H1 (cell line): Measurements from ENCODE around the gene DDX18. TPM values are rescaled to one million over a fixed set of nuclear protein-coding genes. Genes with fewer than 3 reads are reported as not detected.
A peak's percentile ranks its signal among the peaks of the same experiment; 100 is the strongest.

Experiments
- CTCF ChIA-PET: fragments of 300-600 bp; sonication (Branson Sonifier 250); formaldehyde crosslinking; loops from one replicate; lab custom pipeline; 2021; ENCODE audit not compliant: partially characterized antibody; lab: Charles Lee
- POLR2A ChIA-PET: fragments of 300-600 bp; sonication (Branson Sonifier 250); formaldehyde crosslinking; loops from one replicate; lab custom pipeline; 2021; ENCODE audit warnings: inconsistent platforms; ENCODE audit not compliant: partially characterized antibody; lab: Charles Lee
- DNase-seq, 2 experiments: peaks; one replicate each; pipeline versions ENCODE4 v3.0.0 to v3.0.0-alpha.2; 2010 to 2022; ENCODE audit warnings: low spot score in 2 of 2, low read depth in 1 of 2, mixed read lengths in 1 of 2
- FAIRE-seq: peaks from 2 replicates; lab custom pipeline; 2011; peaks lifted over from hg19 to GRCh38; lab: Jason Lieb, UNC
- H2AFZ ChIP-seq: 2 replicates; pipeline ENCODE4 v1.8.1; 2012; ENCODE audit warnings: low read length, inconsistent platforms
- H2AK5ac ChIP-seq: 2 replicates; pipeline ENCODE4 v1.6.1; 2013; ENCODE audit warnings: low read depth, low read length
- H2BK120ac ChIP-seq: replicated peaks from 2 replicates; pipeline ENCODE3; 2013; ENCODE audit warnings: low read depth, low read length, inconsistent platforms
- H2BK12ac ChIP-seq: 2 replicates; pipeline ENCODE4 v1.6.1; 2013; ENCODE audit warnings: low read depth, low read length
- H2BK15ac ChIP-seq: 2 replicates; pipeline ENCODE4 v1.6.1; 2013; ENCODE audit warnings: low read length
- H2BK20ac ChIP-seq: 2 replicates; pipeline ENCODE4 v1.6.1; 2013; ENCODE audit warnings: low read length
- H2BK5ac ChIP-seq: 2 replicates; pipeline ENCODE4 v1.6.1; 2013; ENCODE audit warnings: low read depth, low read length
- H3K14ac ChIP-seq: 2 replicates; pipeline ENCODE4 v1.6.1; 2013; ENCODE audit warnings: inconsistent platforms; ENCODE audit not compliant: insufficient read length
- H3K18ac ChIP-seq: 2 replicates; pipeline ENCODE4 v1.6.1; 2013; ENCODE audit warnings: low read length; ENCODE audit errors: extremely low read depth
- H3K23ac ChIP-seq: 2 replicates; pipeline ENCODE4 v1.6.1; 2013; ENCODE audit warnings: inconsistent platforms; ENCODE audit not compliant: insufficient read length
- H3K23me2 ChIP-seq: 2 replicates; pipeline ENCODE4 v1.6.1; 2013; ENCODE audit warnings: low read depth, low read length
- H3K27ac ChIP-seq: 2 replicates; pipeline ENCODE4 v1.6.1; 2011; ENCODE audit warnings: low read depth, low read length, inconsistent platforms
- H3K27me3 ChIP-seq, 4 experiments: replicated peaks in 1 of 4; 1 replicate in 1 of 4; 2 replicates in 3 of 4; pipeline versions ENCODE4 v1.6.1 to v1.8.1; 2011 to 2013; ENCODE audit warnings: low read length in 3 of 4, mild to moderate bottlenecking in 3 of 4, inconsistent platforms in 2 of 4, mixed read lengths in 2 of 4, moderate library complexity in 1 of 4; ENCODE audit not compliant: control insufficient read depth in 3 of 4, insufficient read depth in 3 of 4; ENCODE audit errors: extremely low read depth in 1 of 4
- H3K36me3 ChIP-seq, 4 experiments: 2 replicates each; pipeline versions ENCODE4 v1.6.1 to v1.8.1; 2011 to 2013; ENCODE audit warnings: mild to moderate bottlenecking in 4 of 4, low read length in 3 of 4, moderate library complexity in 2 of 4, control low read depth in 1 of 4, inconsistent platforms in 1 of 4; ENCODE audit not compliant: insufficient read depth in 4 of 4, control insufficient read depth in 2 of 4
- H3K4ac ChIP-seq: replicated peaks from 2 replicates; pipeline ENCODE3; 2013; ENCODE audit warnings: low read length, low read depth, mixed read lengths, inconsistent platforms; ENCODE audit not compliant: insufficient read length
- H3K4me1 ChIP-seq, 4 experiments: replicated peaks in 1 of 4; 1 replicate in 1 of 4; 2 replicates in 3 of 4; pipeline versions ENCODE4 v1.6.1 to v1.8.1; 2011 to 2013; ENCODE audit warnings: low read length in 3 of 4, inconsistent platforms in 2 of 4, mixed read lengths in 1 of 4; ENCODE audit not compliant: insufficient read depth in 4 of 4, control insufficient read depth in 3 of 4
- H3K4me2 ChIP-seq, 2 experiments: 2 replicates each; pipeline versions ENCODE4 v1.6.1 to v1.8.1; 2011 to 2013; ENCODE audit warnings: low read depth in 2 of 2, low read length in 2 of 2, control low read depth in 1 of 2, inconsistent platforms in 1 of 2, mild to moderate bottlenecking in 1 of 2; ENCODE audit not compliant: insufficient read depth in 1 of 2
- H3K4me3 ChIP-seq, 4 experiments: fragments of 200-600, 300-600 bp in 1 of 4; sonication (generic), shearing (Covaris generic), sonication (Bioruptor Twin) in 1 of 4; 2 replicates each; pipeline versions ENCODE4 v1.5.1 to v1.8.1; 2011 to 2016; ENCODE audit warnings: low read length in 4 of 4, low read depth in 3 of 4, control low read depth in 2 of 4, inconsistent platforms in 2 of 4, mild to moderate bottlenecking in 2 of 4, mixed read lengths in 1 of 4, moderate library complexity in 1 of 4; ENCODE audit not compliant: insufficient read depth in 2 of 4; ENCODE audit errors: extremely low read depth in 1 of 4
- H3K56ac ChIP-seq: replicated peaks from 2 replicates; pipeline ENCODE3; 2013; ENCODE audit warnings: low read depth, mild to moderate bottlenecking, mixed read lengths, low read length, inconsistent platforms; ENCODE audit not compliant: insufficient read length
- H3K79me1 ChIP-seq: 2 replicates; pipeline ENCODE4 v1.6.1; 2013; ENCODE audit warnings: low read depth, low read length, control low read depth
- H3K79me2 ChIP-seq, 2 experiments: 2 replicates each; pipeline versions ENCODE4 v1.6.1 to v1.8.1; 2012 to 2013; ENCODE audit warnings: low read length in 2 of 2, mild to moderate bottlenecking in 2 of 2, inconsistent platforms in 1 of 2; ENCODE audit not compliant: insufficient read depth in 2 of 2, control insufficient read depth in 1 of 2
- H3K9ac ChIP-seq, 4 experiments: replicated peaks in 1 of 4; 1 replicate in 1 of 4; 2 replicates in 3 of 4; pipeline versions ENCODE4 v1.6.1 to v1.8.1; 2011 to 2013; ENCODE audit warnings: low read depth in 3 of 4, low read length in 3 of 4, control low read depth in 2 of 4, mild to moderate bottlenecking in 2 of 4, moderate library complexity in 2 of 4, inconsistent platforms in 1 of 4; ENCODE audit errors: extremely low read depth in 1 of 4
- H3K9me3 ChIP-seq, 2 experiments: 2 replicates each; pipeline versions ENCODE4 v1.6.1 to v1.8.1; 2012 to 2013; ENCODE audit warnings: mild to moderate bottlenecking in 2 of 2, moderate library complexity in 2 of 2, control low read depth in 1 of 2, inconsistent platforms in 1 of 2, low read depth in 1 of 2, low read length in 1 of 2, mixed read lengths in 1 of 2; ENCODE audit not compliant: insufficient read depth in 2 of 2
- H4K20me1 ChIP-seq, 2 experiments: replicated peaks in 1 of 2; 2 replicates each; pipeline versions ENCODE3 to v1.8.1; 2011 to 2013; ENCODE audit warnings: inconsistent platforms in 2 of 2, low read length in 2 of 2, mild to moderate bottlenecking in 1 of 2; ENCODE audit not compliant: insufficient read depth in 2 of 2, control insufficient read depth in 1 of 2
- H4K5ac ChIP-seq: 2 replicates; pipeline ENCODE4 v1.6.1; 2013; ENCODE audit warnings: low read length, low read depth, mixed read lengths, inconsistent platforms; ENCODE audit not compliant: insufficient read length
- H4K8ac ChIP-seq: 2 replicates; pipeline ENCODE4 v1.8.0; 2013; ENCODE audit warnings: mild to moderate bottlenecking, moderate library complexity, low read length, inconsistent platforms; ENCODE audit not compliant: insufficient read depth; ENCODE audit errors: extremely low read depth
- H4K91ac ChIP-seq: replicated peaks from 2 replicates; pipeline ENCODE3; 2013; ENCODE audit warnings: low read length, mixed read lengths, inconsistent platforms; ENCODE audit not compliant: insufficient read length
- ASH2L ChIP-seq: fragments of 200-600, 300-600 bp; sonication (generic); IDR thresholded peaks from one replicate; pipeline ENCODE4 v1.7.1; 2017; ENCODE audit warnings: low read length
- BRCA1 ChIP-seq: IDR thresholded peaks from 2 replicates; pipeline ENCODE4 v1.6.1; 2012; ENCODE audit warnings: low read depth, low read length, improper control_type of control experiment
- CBX5 ChIP-seq: fragments of 300-800, 300-1000 bp; sonication (generic); IDR thresholded peaks from 2 replicates; pipeline ENCODE4 v1.7.1; 2016; ENCODE audit warnings: antibody characterized with exemption, low read length, low read depth
- CTBP2 ChIP-seq: IDR thresholded peaks from 2 replicates; pipeline ENCODE4 v1.7.0; 2011; ENCODE audit warnings: borderline replicate concordance, mild to moderate bottlenecking, moderate library complexity, mixed read lengths, low read length; ENCODE audit not compliant: insufficient read depth, insufficient read length
- FOSL1 ChIP-seq: IDR thresholded peaks from 2 replicates; pipeline ENCODE4 v1.6.1; 2011; ENCODE audit warnings: mild to moderate bottlenecking, low read depth, low read length, moderate library complexity; ENCODE audit not compliant: insufficient read depth
- KDM1A ChIP-seq: fragments of 200-600, 300-600 bp; sonication (generic); IDR thresholded peaks from 2 replicates; pipeline ENCODE4 v1.7.1; 2016; ENCODE audit warnings: mild to moderate bottlenecking, low read length, borderline replicate concordance
- NRF1 ChIP-seq: IDR thresholded peaks from 2 replicates; pipeline ENCODE4 v1.6.1; 2011; ENCODE audit warnings: mild to moderate bottlenecking, low read depth, low read length, improper control_type of control experiment
- SIN3A ChIP-seq, 2 experiments: IDR thresholded peaks in 1 of 2; conservative IDR thresholded peaks in 1 of 2; 2 replicates each; pipeline ENCODE4 v1.6.1; 2011 to 2012; ENCODE audit warnings: low read length in 2 of 2, improper control_type of control experiment in 1 of 2, low read depth in 1 of 2, mild to moderate bottlenecking in 1 of 2
- TBP ChIP-seq: IDR thresholded peaks from 2 replicates; pipeline ENCODE4 v1.6.1; 2011; ENCODE audit warnings: low read depth, low read length, improper control_type of control experiment
- TEAD4 ChIP-seq: IDR thresholded peaks from 2 replicates; pipeline ENCODE4 v1.6.1; 2012; ENCODE audit warnings: low read depth, low read length, inconsistent platforms, mixed read lengths
- whole genome bisulfite sequencing, 2 experiments: shearing (Covaris generic) in 1 of 2; methylation state at CpG; one replicate each; pipeline versions ENCODE4 v1.1.6 to v1.1.7; 2013 to 2015; ENCODE audit warnings: low lambda C conversion rate in 2 of 2, mixed read lengths in 2 of 2, inconsistent platforms in 1 of 2, low coverage in 1 of 2, missing lambda C conversion rate in 1 of 2; ENCODE audit not compliant: insufficient replicate concordance in 2 of 2, insufficient coverage in 1 of 2, insufficient read length in 1 of 2; ENCODE audit errors: extremely low coverage in 1 of 2, missing lambda C conversion rate in 1 of 2; 5-methylcytosine and 5-hydroxymethylcytosine counted together
- polyA plus RNA-seq, 7 experiments: library from polyadenylated mRNA; depleted of rRNA in 3 of 7; stranded (reverse) in 5 of 7; unstranded in 2 of 7; fragments of >200 nt in 5 of 7; fragments of 200-250 nt in 2 of 7; gene quantifications; 1 replicate in 5 of 7; 2 replicates in 1 of 7; 4 replicates in 1 of 7; pipeline versions ENCODE4 v1.2.1 to v1.2.3, GENCODE V29; 2011 to 2013; ENCODE audit warnings: missing spikeins in 2 of 7, mixed read lengths in 2 of 7
- total RNA-seq: library from RNA; stranded (reverse); fragmentation: NEBNext Ultra II Directional; extraction: Animal tissue kit (Norgen Biotek cat#: 25700); gene quantifications from 2 replicates; pipeline ENCODE4 v1.2.1, GENCODE V29; 2021

The DDX18 gene
- total and polyA plus RNA-seq, 2 of the 8 experiments (the other 6 are each of a cell fraction or from before 2014, with no cell fraction given), result 31.3 to 119 TPM

GRCh38 chr2:117853316-117853715 lies 38.8 kb downstream of the DDX18 start:
- no peaks in the 10 kb centered on the region for H4K20me1 ChIP-seq

More at GRCh38 chr2:117853316-117853715, 38.8 kb downstream of the DDX18 start:
- H3K18ac ChIP-seq, result no peak overlapping the region
- no peaks in the 10 kb centered on the region for H3K79me1 ChIP-seq
- no peak overlapping the region for H3K4me3 ChIP-seq
- H3K4me1 ChIP-seq, result peaks cover 0 to 11% (median 5%) of the 10 kb centered on the region in 4 experiments; a peak in 6 of 7 replicates
- no peak overlapping the region for H2BK12ac ChIP-seq
- no peak overlapping the region for H3K23ac ChIP-seq
- H2BK20ac ChIP-seq, result no peak overlapping the region
- peaks cover 0 to 4% (median under 1%) of the 10 kb centered on the region in 4 experiments; a peak in 1 of 7 replicates for H3K27me3 ChIP-seq
- no peak overlapping the region for H4K8ac ChIP-seq
- no peaks in the 10 kb centered on the region for H3K23me2 ChIP-seq
- ChIA-PET CTCF (interaction anchor here (0.8 to 2.0 kb wide), 5 partner anchors 14 to 146 kb away, joined by 4 to 8 read pairs (median 5); partner anchors contain the start of gene DDX18), POLR2A (interaction anchor here (1.7 to 2.3 kb wide), 2 partner anchors 13 to 19 kb away, joined by 5 to 6 read pairs; no protein-coding TSS in a partner anchor)
- H3K9me3 ChIP-seq, result 0 out of 4 replicates have a peak, but pooled peaks cover 0 to 1% of the 10 kb centered on the region in 2 experiments
- H3K27ac ChIP-seq, result no peak overlapping the region
- H3K36me3 ChIP-seq, result no peaks in the 10 kb centered on the region
- 83% methylated on average over 2 of the region's 2 CpGs; no CpG with 5 or more reads in 1 of the 2 experiments for WGBS, 2 experiments
- DNase-seq (no peak), FAIRE-seq (no peak)
- no peak overlapping the region for H4K5ac ChIP-seq
- no peak overlapping the region for H4K91ac ChIP-seq
- peak overlapping the region; percentile 25 for H3K4ac ChIP-seq
- H3K56ac ChIP-seq, result no peak overlapping the region
- no peak overlapping the region for H2AK5ac ChIP-seq
- TF ChIP-seq TEAD4 (no peak), CBX5 (no peak), BRCA1 (no peak), CTBP2 (no peak), NRF1 (no peak), ASH2L (no peak), FOSL1 (no peak), TBP (no peak), SIN3A (conservative IDR thresholded peaks at IDR 0.05 in 1 of 2, IDR thresholded peaks at IDR 0.05 in 1 of 2; ENCODE audit: low read depth in 1 of 2, low read length in 2 of 2) (no peak), KDM1A (no peak)
- H3K79me2 ChIP-seq, result no peaks in the 10 kb centered on the region
- no peak overlapping the region for H3K4me2 ChIP-seq
- no peak overlapping the region for H3K14ac ChIP-seq
- H2BK120ac ChIP-seq, result no peak overlapping the region
- no peak overlapping the region for H2BK15ac ChIP-seq
- no peak overlapping the region for H2BK5ac ChIP-seq
- H3K9ac ChIP-seq, result no peak overlapping the region
- no peak overlapping the region for H2AFZ ChIP-seq
